Pons (tissue), 1 donor: ENCODE data around the gene GIMAP5.

Source experiments
- DNase-seq: peaks from one replicate; pipeline ENCODE4 v3.0.0-alpha.2; 2016; ENCODE audit warnings: low spot score

The GIMAP5 gene

DNA sequence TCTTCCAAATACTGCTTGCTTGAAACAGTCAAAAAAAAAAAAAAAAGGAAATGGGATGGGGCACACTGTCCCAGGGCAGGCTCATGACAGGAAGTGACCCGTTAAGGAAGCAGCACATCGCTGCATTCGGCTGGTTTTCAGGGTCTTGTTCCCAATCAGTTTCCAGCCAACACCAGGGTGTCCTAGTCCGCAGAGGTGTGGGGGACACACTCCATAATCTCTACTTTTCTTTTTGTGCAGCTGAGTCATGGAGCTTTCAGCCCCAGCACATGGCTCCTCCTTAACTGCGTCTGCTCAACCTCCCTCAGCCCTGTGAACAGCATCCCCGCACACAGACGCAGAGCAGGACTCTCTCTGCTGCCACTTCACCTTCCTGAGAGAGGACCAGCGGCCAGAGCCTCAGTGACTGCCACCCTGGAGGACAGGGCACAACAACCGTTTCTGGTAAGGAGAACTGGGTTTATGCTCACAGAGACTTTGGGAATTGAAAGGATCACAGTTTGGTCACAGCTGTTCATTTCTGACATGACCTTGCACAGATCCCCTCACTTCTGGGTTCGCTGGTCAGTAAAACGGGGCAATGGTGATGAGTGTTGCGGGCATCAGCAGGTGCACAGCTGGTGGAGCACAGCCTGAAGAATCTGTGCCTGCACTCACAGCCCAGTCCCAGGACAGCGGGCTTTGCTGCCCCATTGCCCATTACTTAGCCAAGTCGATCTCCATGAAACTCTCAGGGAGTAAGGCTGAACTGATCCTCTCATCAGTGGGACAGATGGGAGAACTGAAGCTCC, at the start of gene GIMAP5:
Gene GIMAP5 (plus strand): TSS at position 154 of the 791 bp plus-strand sequence. CDS start 3,467 bp downstream, outside the sequence.
- no peak for DNase-seq

DNA sequence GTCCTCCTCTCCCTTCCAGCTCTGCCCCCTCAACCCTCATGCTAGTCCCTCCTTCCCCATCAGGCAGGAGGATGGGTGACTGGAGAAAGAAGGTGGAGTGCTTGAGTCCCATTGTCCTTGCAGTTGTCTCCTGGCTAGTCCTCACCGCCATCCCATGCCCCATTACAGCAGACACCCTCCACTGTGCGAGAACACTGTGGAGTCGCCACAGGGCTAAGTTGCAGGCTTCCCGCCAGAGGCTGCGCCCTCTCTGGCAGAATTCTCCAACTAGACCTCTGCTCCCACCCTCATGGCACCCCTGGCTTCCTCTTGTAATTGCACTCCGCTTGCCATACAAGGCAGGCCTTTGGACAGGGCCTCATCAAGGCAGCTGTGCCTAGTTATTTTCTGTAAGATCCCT, 48.6 kb upstream of the GIMAP5 start:
- DNase-seq = no peak

DNA sequence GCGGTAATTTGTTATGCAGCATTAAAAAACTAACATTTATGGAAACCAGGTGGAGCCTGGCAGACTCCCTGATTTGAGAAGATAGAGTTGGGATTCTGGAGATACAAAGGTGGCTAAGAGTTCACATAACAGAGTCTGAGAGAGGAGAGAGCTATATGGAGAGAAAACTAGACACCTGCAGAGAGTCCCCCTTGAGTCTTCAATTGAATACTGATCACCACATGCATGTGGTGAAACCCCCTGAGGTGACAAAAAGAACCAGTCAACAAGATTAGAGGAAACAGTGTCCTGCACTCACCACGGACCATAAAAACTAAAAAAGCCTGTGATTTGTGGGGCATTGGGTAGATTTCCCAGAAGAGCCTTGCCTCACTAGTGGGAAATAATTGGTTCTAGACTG, 41.6 kb upstream of the GIMAP5 start:
- no peak for DNase-seq

DNA sequence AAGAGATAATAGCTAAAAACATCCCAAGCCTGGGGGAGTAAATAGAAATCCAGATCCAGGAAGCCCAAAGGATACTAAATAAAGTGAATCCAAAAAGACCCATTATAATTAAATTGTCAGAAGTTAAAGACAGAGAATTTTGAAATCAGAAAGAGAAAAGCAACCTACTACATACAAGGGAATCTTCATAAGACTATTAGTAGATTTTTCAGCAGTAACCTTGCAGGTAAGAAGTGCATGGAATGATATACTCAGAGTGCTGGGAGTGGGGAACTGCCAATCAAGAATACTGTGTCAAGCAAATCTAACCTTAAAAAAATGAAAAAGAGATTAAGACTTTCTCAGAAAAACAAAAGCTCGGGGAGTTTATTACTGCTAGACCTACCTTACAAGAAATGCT, 34.0 kb upstream of the GIMAP5 start:
- no peak for DNase-seq

DNA sequence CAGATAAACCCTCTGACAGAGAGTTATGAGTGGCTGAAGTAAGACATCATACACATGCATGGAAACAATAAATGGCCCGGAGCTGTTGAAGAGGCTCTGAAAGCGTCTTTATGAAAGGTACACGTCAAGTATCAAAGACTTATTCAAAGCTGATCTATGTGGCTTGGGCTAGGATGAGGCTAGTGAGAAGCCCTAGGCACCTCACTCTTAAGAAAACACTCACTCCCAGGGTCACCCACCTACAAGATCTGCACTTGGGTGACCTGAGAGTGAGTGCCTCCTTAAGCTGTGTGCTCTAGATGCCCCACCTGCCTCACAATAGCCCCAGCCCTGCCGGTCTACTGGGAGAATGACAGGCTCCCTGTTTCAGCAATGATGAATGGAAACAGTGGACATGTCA, 21.9 kb upstream of the GIMAP5 start:
- DNase-seq = no peak

DNA sequence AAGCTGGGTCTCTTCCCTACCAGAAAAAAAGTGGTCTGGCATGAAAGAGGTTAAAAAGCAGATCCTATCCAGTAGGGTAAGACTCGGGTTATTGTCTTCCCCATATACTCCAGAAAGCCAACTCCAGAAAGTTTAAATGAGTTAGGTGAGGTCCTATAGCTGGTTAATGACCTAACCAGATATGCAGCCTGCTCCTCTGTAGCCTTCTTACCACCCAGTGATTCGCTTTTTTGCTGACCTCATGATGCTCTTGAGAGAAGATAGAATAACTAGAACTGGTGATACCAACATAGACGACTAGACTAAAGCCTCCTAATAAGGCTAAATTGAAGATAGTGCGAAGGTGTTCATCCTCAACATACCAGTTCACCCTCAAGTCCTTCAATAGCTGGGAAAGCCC, 21.5 kb upstream of the GIMAP5 start:
- DNase-seq = no peak

DNA sequence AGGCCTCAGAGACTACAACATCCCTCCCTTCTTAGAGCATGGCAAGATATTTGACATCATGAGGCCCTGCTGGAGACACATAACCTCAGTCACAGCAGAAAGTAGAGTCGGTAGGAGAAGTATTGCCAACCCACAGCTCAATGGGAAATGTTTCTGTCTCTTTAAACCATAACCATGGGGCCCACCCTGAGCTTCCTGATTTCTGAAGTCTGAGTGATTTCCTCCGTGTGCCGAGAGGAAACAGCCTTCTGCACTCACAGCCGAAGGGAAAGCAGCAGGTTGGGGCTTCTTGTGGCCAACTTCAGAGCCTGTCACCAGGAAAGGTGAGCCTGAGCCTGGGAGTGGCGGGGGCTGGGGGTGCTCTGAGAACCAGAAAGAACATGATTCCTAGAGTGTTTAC, 20.9 kb upstream of the GIMAP5 start, which contains the start of gene GIMAP1:
Gene GIMAP1 (plus strand): TSS at position 246 of the 400 bp plus-strand sequence. CDS start 2,435 bp downstream, outside the sequence.
- DNase-seq = peak; percentile 58

DNA sequence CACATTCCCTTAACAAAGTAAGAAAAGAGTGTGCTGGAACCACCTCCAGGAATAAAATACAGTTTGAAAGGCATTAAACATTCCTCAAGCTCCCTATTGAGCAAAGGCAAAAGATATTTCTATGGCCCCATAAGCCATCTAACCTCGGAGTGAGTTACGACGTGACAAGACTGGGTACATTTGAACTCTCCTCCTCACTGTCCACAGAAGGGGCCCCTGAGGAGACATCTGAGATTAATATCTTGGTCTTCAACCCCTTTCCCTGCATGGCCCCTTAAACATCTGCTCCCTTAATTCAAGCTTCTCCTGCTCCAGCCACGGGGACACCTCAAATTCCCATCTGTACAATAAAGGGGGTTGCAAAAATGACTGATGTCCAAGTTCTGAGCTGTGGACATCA, 20.3 kb upstream of the GIMAP5 start:
- no peak for DNase-seq

DNA sequence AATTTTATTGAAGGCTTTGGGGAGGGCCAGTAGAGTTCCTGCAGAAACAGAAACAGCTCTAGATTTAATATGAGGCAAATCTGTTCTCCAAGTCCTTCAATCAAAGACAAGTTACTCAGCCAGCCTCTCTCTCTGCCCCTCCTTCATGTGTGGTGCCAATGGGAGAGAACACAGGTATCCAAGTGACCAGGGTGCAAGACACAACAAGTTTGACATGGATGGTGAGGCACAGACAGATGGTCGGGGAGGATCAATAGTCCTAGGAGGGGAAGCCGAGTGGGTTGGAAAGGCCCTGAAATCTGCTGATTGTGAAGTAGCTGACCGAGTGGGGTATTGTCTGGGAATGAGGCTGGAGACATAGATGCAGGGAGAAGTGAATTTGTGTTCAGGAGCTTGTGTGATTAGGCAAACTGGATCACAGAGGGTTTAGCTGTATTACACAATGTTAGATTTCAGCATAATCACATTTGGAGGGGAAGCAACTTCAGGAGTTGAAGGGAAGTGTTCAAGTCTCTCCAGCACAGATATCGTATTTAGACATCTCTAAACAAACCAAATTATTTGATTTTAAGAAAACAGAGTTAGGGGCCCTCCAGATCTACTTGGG, 19.3 kb upstream of the GIMAP5 start:
- no peak for DNase-seq

DNA sequence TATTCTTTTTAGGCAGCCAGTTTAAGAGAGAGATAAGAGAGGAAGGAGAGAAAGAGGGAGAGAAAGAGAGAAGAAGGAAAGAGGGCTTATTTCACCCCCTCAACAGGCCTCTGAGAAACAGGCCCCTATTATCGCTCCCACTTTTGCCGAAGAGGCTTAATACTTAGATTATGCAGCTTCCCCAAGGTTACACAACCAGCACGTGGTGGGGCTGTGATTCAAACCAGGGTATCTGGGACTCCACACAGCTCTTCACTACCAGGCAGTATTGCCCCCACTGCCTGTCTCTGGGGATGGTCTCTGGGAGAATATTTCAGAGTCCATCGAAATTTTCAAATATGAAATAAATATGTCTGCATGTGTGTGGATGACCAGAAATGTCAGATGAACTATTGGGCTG, 17.8 kb upstream of the GIMAP5 start:
- no peak for DNase-seq

DNA sequence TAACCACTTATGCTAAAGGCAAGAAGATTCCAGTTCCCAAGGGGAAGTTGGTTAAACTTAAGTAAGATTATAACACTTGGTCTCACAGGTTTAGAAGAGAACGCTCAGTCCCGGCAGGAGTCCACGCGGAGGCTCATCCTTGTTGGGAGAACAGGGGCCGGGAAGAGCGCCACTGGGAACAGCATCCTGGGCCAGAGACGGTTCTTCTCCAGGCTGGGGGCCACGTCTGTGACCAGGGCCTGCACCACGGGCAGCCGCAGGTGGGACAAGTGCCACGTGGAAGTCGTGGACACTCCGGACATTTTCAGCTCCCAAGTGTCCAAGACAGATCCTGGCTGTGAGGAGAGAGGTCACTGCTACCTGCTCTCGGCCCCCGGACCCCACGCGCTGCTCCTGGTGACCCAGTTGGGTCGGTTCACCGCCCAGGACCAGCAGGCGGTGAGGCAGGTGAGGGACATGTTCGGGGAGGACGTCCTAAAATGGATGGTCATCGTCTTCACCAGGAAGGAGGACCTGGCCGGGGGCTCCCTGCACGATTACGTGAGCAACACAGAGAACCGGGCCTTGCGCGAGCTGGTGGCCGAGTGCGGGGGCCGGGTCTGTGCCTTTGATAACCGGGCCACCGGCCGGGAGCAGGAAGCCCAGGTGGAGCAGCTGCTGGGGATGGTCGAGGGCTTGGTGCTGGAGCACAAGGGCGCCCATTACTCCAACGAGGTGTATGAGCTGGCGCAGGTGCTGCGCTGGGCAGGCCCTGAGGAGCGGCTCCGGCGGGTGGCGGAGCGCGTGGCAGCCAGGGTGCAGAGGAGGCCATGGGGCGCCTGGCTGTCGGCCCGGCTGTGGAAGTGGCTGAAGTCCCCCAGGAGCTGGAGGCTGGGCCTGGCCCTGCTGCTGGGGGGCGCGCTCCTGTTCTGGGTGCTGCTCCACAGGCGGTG, 17.0 kb upstream of the GIMAP5 start:
- DNase-seq = no peak

DNA sequence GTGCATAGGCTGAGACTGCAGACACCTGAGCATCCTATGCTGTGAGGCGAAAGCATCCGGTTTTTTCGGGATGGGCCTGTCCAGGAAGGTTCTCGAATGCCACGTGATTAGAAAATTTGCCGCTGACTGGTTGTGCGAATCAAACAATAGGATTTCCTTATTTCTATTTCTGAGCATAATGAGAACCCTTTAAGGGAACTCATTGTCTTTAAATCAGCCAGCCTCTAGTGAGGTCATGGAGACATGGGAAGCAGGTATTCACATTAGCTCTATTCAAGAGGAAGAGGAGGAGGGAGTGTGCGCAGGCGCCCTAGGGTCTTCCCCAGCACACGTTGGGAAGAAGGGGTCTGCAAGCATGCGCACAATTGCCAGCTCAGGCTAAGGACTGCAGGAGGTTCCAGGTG, 15.2 kb upstream of the GIMAP5 start:
- DNase-seq = no peak

DNA sequence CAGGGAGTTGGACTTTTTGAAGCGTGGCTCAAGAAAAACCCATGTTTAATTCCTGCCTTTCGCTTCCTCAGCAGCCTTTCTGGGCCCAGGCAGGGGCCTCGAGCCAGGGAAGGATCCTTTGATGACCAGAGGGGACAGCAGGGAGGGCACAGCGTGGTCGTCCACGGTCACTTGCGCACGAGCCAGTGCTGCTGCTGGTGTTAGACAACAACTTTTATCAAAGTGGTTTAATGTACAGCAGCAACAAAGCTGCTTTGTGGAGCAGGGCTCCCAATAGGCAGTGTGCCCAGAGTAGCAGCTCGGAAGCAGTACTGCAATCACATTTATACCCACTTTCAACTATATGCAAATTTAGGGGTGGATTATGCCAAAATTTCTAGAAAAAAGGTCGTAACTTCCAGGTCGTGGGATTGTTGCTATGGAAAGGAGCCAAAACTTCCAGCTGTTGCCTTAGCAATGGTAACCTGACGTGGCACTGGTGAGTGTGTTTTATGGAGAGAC, 14.7 kb upstream of the GIMAP5 start:
- DNase-seq = peak; percentile 69

DNA sequence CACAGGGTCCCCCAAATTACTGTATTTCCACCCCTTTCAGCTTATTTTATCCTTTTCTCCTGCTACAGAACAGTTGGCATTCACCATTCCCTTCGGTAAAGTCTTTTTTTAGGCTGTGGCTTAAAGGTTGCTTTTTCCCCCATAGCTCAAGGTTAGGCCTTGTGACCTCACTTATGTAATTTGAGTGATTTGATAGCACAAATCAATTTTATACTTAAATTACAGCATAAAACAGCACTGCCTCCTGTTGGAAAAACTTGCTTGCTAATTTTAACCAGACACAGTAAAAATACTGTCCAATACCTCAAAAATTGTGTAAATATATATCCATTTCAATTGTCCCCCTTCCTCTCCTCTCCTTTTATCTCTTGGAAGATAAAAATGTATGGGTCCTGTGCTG, 13.8 kb upstream of the GIMAP5 start:
- DNase-seq = no peak

DNA sequence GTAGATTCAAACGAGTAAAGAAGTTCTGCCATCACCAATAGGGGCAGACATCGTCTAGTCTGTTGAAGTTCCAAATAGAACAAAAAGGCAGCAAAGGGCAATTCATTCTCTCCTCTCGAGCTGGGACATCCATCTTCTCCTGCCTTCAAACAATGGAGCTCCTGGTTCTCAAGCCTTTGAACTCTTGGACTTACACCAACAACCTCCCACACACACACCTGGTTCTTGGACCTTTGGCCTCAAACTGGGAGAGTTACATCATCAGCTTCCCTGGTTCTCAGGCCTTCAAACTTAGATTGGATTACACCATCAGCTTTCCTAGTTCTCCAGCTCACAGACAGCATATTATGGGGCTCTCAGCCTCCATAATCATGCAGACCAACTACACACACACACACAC, 9.8 kb upstream of the GIMAP5 start:
- DNase-seq = no peak

DNA sequence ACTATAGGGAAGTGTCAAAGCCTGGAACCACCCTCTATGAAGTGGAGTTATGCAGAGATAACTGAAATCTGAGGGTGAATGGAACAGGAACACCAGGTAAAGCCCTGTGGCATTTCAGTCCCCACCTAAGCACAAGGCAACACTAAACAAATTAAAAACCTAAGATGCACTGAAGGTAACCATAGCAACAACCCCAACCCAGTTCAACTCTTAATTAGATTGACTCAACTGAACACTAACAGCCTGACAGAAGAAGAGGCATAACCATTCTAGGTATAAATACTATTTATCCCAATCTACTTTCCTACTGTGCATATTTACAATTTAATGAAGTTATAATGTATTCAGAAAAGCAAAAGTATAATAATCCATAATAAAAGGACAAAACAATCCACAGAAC, 9.2 kb upstream of the GIMAP5 start:
- no peak for DNase-seq

DNA sequence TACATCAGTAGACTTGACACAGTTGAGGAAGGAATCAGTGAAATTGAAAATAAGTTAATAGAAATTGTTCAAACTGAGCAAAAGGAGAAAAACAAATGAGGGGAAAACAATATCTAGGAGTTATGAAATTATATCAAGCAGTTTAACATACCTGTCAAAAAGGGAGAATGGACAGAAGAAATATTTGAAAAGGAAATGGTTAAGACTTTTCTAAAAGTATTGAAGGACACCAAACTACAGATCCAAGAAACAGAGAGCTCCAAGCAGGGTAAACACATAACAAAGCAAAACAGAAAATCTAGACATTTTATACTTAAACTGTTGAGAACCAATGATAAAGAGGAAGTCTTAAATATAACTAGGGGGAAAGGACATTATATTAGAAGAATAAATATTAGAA, 8.6 kb upstream of the GIMAP5 start:
- DNase-seq = no peak

DNA sequence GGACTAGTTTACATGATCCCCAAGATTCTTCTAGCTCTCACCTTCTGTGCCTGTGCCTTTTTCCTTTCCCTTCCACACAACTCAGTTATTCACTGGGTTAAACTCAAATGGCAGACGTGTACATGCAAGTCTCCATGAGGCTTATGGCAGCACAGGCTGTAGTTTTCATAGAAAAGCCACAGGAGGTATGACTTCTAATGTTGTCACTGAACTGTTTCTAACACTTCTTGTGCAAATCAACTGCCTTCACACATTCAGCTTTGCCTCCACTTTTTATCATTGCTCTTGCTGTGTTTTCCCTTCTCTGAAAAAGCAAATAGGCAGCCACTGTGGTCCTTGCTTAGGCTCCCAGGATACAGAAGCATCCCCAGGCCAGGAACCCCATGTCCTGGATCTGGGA, 5.3 kb upstream of the GIMAP5 start:
- DNase-seq = no peak

DNA sequence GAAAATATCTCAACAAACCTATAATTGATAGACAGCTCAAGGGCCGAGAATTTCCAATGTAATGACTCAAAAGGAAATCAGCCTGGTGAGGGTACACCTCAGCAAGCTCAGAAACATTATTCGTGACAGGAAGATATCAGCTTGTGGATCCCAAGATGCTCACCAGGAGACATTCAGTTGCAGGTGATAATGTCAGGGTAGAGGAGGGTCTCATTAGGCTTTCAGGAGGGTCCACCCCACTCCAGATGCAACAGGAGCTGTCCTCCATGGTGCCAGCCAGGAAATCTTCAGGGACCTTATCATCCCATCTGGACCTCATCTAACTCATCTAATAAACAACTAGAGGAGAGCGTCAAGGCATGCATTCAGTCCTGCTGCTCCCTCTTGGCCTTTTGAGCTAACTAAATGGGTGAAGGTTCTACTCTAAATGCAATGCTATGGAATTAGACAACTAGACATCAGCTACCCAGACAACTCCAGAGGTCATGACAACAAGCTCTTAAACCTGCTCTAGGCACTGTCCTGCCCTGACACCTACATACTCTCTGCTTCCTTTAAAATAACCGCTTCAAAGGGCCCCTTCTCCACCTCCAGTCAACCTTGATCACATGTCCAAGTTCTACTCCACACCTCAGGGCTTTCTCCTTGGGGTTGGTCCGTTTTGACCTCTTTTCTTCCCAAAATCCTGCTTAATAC, 4.3 kb upstream of the GIMAP5 start:
- no peak for DNase-seq

DNA sequence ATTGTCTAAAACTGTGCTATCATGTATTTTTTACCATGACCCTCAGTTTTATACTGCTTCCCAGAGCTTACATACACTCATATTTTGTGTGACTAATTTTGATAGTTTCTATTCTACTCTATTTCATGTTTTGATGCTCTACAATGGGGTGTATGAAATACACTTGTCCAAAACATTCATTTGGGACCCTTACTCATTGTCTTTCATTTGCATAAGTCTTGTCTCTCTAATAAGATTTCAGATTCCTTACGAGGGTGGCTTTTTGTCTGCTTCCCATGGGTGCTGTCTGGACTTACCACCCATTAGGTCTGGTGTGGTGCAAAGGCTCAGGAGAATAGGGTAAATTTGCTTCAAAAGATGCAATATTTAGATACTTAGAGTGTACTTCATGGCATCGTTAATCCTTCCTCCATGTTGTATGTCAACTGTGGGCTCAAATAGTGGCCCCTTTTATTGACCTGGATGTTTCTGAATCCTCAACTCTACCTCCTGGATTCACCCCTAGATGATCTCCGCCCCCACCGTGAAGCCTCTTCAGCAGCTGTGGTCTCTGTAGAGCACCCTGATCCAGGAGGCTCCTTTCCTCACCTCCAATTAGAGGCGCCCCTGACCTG, 3.6 kb upstream of the GIMAP5 start:
- DNase-seq = no peak

DNA sequence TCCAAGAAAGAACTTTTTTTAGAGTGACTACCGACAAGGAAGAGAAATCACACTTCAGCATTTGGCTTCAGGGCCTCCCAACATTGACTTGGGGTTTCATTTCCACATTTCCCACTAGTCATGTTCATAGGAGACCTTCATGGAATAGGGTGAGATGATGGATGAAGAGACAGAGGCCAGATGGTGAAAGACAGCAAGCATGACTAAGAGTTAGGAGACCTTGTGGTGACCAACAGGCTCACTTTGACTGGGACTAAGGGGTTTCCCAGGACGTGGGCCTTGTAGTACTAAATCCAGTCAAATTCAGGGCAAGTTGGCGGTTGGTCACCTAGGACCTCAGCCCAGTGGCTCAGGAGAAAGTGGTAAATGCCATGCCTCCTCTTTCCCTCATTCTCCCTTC, 3.0 kb upstream of the GIMAP5 start:
- DNase-seq = no peak
